Measurements from ENCODE around the gene MILR1. TPM values are rescaled to one million over a fixed set of nuclear protein-coding genes. Genes with fewer than 3 reads are reported as not detected.
A peak's percentile ranks its signal among the peaks of the same experiment; 100 is the strongest.

Gene MILR1
- total and polyA plus RNA-seq, 2 experiments from 2014 or later = 0.39 TPM; not detected in 1

DNA sequence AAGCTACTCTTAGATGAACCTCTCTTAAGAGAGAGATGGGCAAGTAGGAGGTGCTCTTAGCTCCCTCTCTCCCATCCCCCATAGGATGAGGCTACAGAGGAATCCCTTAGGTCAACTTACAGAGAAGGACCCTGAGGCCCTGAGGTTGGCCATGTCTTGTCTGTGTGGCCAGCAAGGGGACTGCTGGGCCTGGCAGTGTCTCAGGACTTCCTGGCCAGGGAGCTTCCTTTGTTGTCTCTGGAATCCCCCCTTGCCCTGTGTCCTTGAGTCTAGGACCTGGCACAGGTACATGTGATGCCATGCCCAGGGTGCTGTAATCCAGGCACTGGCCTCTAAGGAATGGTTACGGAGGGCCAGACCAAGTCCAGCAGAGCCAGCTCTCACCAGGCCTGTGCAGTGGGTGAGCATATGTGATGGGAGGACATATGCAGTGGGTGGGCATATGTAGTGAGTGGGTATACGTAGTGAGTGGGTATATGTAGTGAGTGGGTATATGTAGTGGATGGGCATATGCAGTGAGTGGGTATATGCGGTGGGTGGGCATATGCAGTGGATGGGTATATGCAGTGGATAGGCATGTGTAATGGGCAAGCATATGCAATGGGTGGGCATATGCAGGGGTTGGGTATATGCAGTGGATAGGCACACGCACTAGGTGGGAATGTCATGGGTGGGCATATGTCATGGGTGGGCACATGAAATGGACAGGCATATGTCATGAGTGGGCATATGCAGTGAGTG lies 38.0 kb upstream of the MILR1 start:
- DNase-seq (ENCODE audit: low spot score) = peak; percentile 56
- no peak overlapping the region for H3K27ac Mint-ChIP-seq
- H3K27me3 ChIP-seq (ENCODE audit: insufficient read depth) = no peaks in the 10 kb centered on the region
- no peaks in the 10 kb centered on the region for H4K20me1 ChIP-seq (replicated peaks; ENCODE audit: insufficient read depth)
- H3K4me1 Mint-ChIP-seq = peaks cover 31% of the 10 kb centered on the region
- TF ChIP-seq NANOG (IDR thresholded peaks at IDR 0.05; ENCODE audit: borderline replicate concordance) (no peak), EZH2phosphoT487 (IDR thresholded peaks at IDR 0.05; ENCODE audit: unreplicated experiment) (no peak)
- TF ChIP-seq, protein P1, sequence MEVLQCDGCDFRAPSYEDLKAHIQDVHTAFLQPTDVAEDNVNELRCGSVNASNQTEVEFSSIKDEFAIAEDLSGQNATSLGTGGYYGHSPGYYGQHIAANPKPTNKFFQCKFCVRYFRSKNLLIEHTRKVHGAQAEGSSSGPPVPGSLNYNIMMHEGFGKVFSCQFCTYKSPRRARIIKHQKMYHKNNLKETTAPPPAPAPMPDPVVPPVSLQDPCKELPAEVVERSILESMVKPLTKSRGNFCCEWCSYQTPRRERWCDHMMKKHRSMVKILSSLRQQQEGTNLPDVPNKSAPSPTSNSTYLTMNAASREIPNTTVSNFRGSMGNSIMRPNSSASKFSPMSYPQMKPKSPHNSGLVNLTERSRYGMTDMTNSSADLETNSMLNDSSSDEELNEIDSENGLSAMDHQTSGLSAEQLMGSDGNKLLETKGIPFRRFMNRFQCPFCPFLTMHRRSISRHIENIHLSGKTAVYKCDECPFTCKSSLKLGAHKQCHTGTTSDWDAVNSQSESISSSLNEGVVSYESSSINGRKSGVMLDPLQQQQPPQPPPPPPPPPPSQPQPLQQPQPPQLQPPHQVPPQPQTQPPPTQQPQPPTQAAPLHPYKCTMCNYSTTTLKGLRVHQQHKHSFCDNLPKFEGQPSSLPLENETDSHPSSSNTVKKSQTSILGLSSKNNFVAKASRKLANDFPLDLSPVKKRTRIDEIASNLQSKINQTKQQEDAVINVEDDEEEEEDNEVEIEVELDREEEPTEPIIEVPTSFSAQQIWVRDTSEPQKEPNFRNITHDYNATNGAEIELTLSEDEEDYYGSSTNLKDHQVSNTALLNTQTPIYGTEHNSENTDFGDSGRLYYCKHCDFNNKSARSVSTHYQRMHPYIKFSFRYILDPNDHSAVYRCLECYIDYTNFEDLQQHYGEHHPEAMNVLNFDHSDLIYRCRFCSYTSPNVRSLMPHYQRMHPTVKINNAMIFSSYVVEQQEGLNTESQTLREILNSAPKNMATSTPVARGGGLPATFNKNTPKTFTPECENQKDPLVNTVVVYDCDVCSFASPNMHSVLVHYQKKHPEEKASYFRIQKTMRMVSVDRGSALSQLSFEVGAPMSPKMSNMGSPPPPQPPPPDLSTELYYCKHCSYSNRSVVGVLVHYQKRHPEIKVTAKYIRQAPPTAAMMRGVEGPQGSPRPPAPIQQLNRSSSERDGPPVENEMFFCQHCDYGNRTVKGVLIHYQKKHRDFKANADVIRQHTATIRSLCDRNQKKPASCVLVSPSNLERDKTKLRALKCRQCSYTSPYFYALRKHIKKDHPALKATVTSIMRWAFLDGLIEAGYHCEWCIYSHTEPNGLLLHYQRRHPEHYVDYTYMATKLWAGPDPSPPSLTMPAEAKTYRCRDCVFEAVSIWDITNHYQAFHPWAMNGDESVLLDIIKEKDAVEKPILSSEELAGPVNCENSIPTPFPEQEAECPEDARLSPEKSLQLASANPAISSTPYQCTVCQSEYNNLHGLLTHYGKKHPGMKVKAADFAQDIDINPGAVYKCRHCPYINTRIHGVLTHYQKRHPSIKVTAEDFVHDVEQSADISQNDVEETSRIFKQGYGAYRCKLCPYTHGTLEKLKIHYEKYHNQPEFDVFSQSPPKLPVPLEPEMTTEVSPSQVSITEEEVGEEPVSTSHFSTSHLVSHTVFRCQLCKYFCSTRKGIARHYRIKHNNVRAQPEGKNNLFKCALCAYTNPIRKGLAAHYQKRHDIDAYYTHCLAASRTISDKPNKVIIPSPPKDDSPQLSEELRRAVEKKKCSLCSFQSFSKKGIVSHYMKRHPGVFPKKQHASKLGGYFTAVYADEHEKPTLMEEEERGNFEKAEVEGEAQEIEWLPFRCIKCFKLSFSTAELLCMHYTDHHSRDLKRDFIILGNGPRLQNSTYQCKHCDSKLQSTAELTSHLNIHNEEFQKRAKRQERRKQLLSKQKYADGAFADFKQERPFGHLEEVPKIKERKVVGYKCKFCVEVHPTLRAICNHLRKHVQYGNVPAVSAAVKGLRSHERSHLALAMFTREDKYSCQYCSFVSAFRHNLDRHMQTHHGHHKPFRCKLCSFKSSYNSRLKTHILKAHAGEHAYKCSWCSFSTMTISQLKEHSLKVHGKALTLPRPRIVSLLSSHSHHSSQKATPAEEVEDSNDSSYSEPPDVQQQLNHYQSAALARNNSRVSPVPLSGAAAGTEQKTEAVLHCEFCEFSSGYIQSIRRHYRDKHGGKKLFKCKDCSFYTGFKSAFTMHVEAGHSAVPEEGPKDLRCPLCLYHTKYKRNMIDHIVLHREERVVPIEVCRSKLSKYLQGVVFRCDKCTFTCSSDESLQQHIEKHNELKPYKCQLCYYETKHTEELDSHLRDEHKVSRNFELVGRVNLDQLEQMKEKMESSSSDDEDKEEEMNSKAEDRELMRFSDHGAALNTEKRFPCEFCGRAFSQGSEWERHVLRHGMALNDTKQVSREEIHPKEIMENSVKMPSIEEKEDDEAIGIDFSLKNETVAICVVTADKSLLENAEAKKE (CRISPR knock-in tag; IDR thresholded peaks at IDR 0.05) = 0 out of 2 replicates have a peak, but pooled peaks have one; percentile 16
- no peaks in the 10 kb centered on the region for H3K9me2 ChIP-seq (ENCODE audit: insufficient read depth)
- no peaks in the 10 kb centered on the region for H3K79me2 ChIP-seq (replicated peaks; ENCODE audit: insufficient read depth)
- 0 out of 2 replicates have a peak overlapping the region, but pooled peaks have one; percentile 39 for H3K27ac ChIP-seq (ENCODE audit: low read depth)
- peak; percentile 33 for ATAC-seq
- peaks cover 3% of the 10 kb centered on the region; the same call in 2 of the 3 replicates for H3K9me3 Mint-ChIP-seq
- peak overlapping the region; percentile 29; the same call in 1 of the 2 replicates for H2AFZ ChIP-seq
- no peaks in the 10 kb centered on the region for H3K36me3 Mint-ChIP-seq (ENCODE audit: low read depth)
- no peak overlapping the region for H3K4me3 Mint-ChIP-seq
- no peak overlapping the region for H3K4me3 ChIP-seq
- H3K4me1 ChIP-seq (ENCODE audit: insufficient read depth) = peaks cover 17% of the 10 kb centered on the region; the same call in 1 of the 2 replicates
- peak overlapping the region; percentile 36; the same call in 1 of the 2 replicates for H3K4me2 ChIP-seq
- H3K27me3 Mint-ChIP-seq (ENCODE audit: insufficient read depth, low read depth, poor library complexity) = peaks cover 7% of the 10 kb centered on the region
- no peaks in the 10 kb centered on the region for H3K36me3 ChIP-seq (ENCODE audit: insufficient read depth)
- H3F3A ChIP-seq (replicated peaks; ENCODE audit: low read depth) = peaks cover 8% of the 10 kb centered on the region; the same call in 1 of the 2 replicates
